GM18499 (cell line): Measurements from ENCODE around the gene FNBP1.
A peak's percentile ranks its signal among the peaks of the same experiment; 100 is the strongest.
"Not testable (repeated sequence)": the region's sequence is repeated elsewhere in the genome, so short reads cannot be mapped to it uniquely, and the experiment has no call there.

Experiments used
- ATAC-seq: cut with Tn5 transposase; IDR thresholded peaks from one replicate; pipeline ENCODE4 v1.9.1; 2021; ENCODE audit warnings: moderate number of reproducible peaks; ENCODE audit not compliant: insufficient read depth, unreplicated experiment

Gene FNBP1

GRCh38 chr9:129900263-129901027 lies 142.5 kb downstream of the FNBP1 start:
- ATAC-seq = peak; percentile 72

- ATAC-seq = no peak
Measured at GRCh38 chr9:129899620-129900019, 143.4 kb downstream of the FNBP1 start.

- no peak for ATAC-seq
Measured at GRCh38 chr9:129898185-129898584, 144.8 kb downstream of the FNBP1 start.

GRCh38 chr9:129897263-129897662 lies 145.7 kb downstream of the FNBP1 start:
- no peak for ATAC-seq

GRCh38 chr9:129895376-129896268 lies 147.4 kb downstream of the FNBP1 start:
- ATAC-seq = no peak

GRCh38 chr9:129894120-129894823 lies 148.7 kb downstream of the FNBP1 start:
- ATAC-seq = no peak

GRCh38 chr9:129891569-129891968 lies 151.4 kb downstream of the FNBP1 start:
- ATAC-seq = no peak

- not testable (repeated sequence) for ATAC-seq
Measured at GRCh38 chr9:129890718-129891299, 152.2 kb downstream of the FNBP1 start.

- ATAC-seq = no peak
Measured at GRCh38 chr9:129889941-129890717, 152.9 kb downstream of the FNBP1 start.

GRCh38 chr9:129889122-129889940 lies 153.7 kb downstream of the FNBP1 start:
- no peak for ATAC-seq

- ATAC-seq = peak; percentile 51
Measured at GRCh38 chr9:129888293-129889121, 154.5 kb downstream of the FNBP1 start.

- ATAC-seq = no peak
Measured at GRCh38 chr9:129887334-129888292, 155.4 kb downstream of the FNBP1 start.

GRCh38 chr9:129886226-129887174 lies 156.5 kb downstream of the FNBP1 start:
- no peak for ATAC-seq

GRCh38 chr9:129885670-129886106 lies 157.3 kb downstream of the FNBP1 start:
- no peak for ATAC-seq

GRCh38 chr9:129885018-129885669 lies 157.8 kb downstream of the FNBP1 start:
- no peak for ATAC-seq
